Effector CD8-positive, alpha-beta T cell (primary cell): ENCODE measurements around the gene RASSF8.

Experiments
- DNase-seq: peaks from one replicate; lab custom pipeline; 2025; lab: John Stamatoyannopoulos, UW

The RASSF8 gene

DNA sequence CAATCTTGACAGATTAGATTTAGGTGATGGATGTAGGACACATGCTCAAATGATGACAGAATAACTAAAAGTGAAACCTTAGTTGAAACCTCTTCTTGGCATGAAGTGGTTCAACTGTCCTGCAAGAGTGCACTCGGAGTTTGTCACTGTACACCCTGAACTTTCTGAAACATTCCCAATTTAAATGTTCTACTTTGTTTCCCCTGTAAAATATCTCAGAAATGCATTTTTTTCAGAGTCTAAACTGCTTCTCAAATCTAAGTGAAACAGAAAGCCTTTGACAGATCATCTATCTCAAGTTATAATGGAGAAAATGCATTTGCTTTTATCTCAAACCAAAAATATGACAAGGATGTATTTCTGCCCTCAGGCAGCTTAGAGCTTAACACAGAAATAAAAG, 100.3 kb downstream of the RASSF8 start:
- no peak for DNase-seq

DNA sequence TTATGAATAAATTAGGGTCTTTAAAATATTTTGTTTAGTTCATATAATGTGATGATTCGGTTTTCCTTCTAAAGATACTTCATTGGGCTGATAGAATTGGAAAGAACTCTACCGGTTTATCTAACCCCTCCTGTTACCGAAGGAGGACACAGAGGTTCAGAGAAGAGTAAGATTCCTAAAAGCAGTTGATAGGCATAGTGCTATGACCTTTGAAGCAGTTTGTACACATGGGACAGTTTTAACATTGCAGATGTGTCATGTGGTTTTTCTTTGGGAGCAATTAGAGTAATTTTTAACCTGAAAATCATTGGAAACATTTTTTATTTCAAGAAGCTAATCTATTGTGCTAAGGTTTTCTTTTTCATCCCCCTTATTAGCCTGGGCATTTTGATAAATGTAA, 103.5 kb downstream of the RASSF8 start:
- no peak for DNase-seq

DNA sequence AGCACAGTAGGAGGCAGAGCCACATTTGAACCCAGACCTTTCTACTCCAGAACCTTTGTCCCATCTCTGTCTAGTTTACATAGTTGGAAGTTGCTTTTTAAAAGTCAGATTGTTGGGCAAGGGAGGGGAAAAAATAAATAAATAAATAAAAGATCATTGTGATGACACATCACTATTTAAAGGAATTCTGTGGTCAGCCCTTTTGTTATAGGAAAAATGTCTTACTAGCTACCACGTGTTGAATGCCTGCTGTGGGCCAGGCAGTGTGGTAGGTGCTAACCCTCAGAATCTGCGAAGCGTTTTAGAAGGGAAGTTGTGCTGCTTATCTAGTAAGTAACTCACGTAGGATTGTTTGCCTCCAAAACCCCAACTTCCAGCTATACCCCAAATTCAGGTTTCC, 104.1 kb downstream of the RASSF8 start:
- DNase-seq = no peak

DNA sequence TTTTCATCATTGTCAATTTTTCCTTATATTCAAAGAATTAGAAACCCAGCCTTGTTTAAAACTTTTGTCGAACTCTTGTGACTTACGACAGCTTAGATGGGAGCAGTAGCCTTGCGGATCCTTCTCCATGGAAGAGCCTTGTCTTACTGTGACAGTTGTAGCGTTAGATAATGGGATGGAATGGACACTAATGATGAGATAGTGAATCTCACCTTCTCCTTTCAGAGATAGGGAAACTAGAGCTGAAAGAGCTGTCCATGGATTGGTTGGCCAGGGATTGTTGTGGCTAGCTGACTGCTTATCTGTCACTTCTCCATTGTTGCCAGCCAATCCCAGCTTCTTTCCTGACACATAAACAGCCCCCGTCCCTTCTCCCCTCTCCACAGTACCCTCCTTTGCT, 107.0 kb downstream of the RASSF8 start:
- no peak for DNase-seq

DNA sequence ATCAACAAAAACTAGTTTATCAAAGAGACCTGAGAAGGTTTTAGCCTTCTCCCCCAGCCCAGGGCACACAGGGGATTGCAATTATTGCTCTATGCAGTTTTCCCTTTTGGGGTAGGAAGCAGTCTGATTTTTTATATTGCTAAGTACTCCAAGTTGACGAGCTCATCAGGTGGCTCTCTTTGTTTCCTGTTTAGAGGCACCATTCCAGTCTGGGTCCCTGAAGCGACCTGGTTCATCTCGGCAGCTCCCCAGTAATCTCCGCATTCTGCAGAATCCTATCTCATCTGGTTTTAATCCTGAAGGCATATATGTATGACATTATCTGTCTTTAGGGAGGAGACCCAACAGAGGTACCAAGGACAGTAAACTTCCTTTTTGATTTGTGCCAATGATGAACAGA, 110.0 kb downstream of the RASSF8 start:
- no peak for DNase-seq

DNA sequence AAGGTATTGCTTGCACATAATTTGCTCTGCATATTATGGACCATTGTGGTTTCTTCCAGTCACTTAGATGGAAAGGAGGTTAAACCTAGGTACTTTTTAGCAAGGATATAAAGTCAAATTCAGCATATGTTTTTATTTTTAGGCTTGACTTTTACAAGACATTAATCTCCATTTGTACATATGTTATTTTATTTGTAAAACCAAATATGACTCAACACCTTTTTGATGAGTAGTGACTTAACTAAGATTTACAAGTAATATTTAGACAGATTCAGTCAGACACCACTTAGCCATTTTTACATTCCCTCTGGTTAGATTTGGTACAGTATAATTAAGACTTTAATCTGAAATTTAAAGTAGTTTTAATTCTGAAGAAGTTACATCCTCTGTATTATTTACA, 111.3 kb downstream of the RASSF8 start:
- no peak for DNase-seq

DNA sequence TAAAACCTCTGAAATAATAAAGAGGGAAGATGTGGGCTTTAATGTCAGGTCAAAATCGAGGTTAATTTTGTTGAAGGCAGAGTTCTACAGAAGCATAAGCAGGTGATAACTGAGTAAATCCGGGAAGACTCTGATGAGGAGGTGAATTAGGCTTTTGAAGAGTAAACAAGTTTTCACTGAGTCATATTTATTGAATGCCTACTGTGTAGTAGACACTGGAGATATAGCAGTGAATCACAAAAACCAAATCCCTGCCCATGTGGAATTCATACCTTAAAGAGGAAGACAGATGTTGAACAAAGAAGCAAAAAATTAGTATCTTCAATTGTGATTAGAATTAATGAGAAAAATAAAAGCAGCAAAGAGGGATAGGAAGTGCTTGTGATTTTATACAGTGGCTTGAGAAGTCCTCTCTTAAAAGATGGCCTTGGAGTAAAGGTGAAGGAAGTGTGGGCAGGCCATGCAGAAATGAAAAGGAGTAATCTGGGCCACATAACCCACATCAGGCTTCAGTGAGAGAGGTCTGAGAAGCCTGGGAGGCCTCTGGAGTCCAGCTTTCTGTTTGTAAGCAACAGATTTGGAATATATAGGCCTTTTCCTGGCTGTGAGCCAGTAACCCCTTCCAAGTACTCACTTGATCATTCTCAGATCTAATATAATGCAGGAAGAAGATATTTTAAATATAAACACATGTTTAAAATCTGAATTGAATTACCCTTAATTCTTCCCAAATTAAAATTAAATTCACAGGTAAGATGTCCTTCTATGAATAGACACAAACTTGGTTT, 119.6 kb downstream of the RASSF8 start:
- no peak for DNase-seq

DNA sequence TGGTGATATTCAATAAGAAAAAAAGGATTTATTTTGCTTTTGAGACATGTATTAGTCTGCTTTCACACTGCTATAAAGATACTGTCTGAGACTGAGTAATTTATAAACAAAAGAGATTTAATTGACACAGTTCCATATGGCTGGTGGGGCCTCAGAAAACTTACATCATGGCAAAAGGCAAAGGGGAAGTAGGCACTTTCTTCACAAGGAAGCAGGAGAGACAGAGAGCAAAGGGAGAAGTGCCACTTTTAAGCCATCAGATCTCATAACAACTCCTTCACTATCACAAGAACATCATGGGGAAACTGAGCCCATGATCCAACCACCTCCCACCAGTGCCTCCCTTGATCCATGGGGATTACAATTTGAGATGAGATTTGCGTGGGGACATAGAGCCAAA, 122.4 kb downstream of the RASSF8 start:
- no peak for DNase-seq

DNA sequence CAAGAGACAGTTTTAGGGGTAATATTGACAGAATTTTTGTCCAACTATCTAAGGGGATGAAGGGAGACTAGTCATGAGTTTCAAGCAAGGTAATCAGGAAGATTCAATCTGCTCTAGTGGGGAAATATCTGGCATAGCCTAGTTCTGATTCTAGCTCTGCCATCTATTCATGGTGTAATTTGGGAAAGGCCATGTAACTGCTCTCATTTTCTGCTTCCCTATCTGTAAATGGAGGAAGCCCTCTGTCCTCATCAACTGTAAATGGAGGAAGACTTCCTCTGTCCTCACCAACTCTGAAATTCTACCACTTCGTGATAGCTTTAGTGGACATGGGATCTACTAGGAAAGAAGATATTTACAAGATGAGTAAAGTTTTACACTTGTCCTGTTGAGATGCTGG, 128.5 kb downstream of the RASSF8 start:
- no peak for DNase-seq

DNA sequence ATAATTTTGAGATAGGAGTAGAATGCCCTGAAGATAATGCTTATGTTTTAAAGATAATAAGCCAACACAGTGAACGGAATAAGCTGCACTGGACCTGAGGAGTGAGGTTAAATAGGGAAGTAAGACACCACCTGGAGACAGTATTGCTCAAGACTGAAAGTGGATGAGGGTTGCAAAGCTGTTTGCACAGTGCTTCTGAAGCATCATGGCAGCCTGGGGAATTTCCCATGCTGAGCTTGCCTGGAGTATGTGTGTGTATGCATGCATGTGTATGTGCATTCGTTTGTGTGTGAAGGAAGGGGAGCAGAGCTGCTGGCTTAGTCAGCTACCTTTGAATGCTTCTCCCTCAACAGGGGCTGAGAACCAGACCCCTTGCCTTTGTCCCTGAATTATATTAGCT, 130.5 kb downstream of the RASSF8 start:
- no peak for DNase-seq

DNA sequence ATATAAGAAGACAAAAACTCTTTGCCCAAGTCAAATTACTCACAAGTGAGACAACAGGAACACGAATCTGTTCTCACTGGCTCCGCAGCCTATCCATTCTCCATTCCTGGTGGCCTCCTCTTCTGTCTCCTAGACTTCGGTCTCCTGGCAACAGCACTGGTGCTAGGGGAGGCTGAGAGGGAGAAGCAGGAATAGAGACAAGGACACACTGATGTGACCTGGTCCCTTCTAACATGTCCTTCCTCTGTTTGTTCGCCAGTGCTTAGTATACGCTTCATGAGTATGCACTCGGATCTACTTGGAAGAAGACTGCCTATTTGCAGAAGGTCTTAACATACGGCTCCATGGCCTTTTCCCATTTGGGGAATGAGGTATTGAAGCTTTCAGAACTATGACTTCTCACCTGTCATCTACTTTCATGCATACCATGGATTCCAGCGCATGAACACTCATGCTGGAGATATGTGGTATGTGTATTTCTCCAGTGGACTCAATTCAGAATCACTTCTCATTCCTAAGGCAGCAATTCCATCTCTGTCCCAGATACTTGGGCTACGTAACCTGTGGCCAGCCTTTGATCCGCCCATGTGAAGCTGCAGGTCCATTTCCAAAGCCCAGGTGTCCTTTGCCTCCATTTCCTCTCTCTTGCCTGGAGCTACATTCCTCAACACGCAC, 132.5 kb downstream of the RASSF8 start:
- no peak for DNase-seq

DNA sequence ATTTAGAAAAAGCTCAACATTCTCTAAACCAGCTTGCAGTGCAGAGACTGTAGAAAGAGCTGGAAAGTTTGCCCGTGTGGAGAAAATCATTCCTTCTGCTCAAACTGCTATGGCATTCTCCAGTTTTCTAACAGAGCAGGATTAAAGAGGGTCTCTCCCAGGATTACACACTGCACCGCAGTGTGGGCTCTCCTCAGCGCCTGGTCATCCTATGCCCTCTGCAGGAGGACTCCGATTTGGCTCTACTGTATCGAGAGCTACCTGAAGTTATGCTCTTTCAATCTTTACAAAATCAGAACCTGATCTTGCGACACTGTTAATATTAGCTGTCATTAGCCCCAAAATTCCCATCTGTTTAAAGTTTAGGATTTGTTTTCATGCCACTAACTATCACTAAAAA, 133.3 kb downstream of the RASSF8 start:
- no peak for DNase-seq

DNA sequence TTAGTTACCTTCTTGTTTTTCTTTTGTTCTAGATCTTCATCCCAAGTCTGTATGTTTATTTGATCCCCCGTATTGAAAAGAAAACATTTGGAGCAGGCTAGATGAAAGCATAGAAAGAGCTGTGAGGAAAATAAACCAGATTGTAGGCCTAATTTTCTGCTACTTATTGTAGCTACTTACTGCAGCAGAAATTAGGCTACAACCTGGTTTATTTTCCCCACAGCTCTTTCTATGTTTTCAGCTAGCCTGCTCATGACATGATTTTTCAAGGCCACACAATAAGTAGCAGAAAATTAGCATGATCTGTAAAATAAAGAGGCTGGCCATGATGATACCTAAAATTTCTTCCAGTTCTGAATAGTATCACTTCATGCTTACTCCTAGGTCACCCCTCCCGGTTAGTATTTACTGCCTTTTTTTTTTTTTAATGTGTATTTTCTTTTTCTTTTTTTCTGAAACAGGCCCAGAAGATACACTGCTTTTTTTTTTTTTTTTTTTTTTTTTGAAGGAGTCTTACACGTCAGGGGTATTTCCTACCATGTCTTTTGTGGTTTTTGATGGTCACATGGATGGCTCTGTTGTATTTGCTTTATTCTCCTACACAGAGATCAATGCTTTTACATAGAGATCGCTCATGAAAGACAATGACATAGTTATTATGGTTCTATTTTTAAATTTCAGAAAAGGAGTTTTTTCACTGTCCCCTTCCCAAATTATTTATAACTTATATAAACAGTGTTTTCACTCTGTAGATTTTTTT, 134.0 kb downstream of the RASSF8 start:
- no peak for DNase-seq

DNA sequence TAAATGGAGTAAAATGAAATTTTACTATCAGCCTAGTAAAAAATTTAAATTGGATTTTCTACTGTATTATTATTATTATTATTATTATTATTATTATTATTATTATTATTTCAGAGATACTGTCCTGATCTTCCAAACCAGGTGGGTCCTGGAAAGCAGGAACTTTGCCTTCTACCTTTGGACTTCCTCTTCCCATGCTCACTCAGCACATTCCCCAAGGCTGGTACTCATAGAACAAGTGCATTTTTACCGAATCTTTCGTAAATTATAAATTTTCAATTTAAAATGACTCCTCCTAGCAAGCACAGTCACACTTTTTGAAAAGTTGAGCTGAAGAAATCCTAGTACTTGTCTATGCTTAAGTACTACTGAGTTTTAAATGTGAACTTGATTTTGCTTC, 136.7 kb downstream of the RASSF8 start:
- no peak for DNase-seq

DNA sequence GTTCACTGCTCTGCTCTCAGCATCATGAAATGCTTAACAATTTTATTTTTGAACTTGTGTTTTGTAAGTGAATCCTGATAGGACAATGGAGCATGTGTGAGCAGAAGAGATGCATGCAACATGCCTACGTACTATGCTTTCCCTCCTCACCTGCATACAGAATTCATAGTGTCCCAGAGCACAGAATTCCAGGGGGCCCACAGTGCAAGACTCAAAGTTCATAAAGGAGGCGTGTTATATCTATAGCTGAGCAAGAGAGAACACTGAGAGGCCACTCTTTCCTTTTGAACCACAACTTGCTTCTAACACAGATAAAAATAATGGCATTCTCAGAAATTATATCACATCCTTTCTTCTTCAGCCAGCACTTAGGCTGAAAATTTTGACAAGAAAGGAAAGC, 137.6 kb downstream of the RASSF8 start:
- no peak for DNase-seq

DNA sequence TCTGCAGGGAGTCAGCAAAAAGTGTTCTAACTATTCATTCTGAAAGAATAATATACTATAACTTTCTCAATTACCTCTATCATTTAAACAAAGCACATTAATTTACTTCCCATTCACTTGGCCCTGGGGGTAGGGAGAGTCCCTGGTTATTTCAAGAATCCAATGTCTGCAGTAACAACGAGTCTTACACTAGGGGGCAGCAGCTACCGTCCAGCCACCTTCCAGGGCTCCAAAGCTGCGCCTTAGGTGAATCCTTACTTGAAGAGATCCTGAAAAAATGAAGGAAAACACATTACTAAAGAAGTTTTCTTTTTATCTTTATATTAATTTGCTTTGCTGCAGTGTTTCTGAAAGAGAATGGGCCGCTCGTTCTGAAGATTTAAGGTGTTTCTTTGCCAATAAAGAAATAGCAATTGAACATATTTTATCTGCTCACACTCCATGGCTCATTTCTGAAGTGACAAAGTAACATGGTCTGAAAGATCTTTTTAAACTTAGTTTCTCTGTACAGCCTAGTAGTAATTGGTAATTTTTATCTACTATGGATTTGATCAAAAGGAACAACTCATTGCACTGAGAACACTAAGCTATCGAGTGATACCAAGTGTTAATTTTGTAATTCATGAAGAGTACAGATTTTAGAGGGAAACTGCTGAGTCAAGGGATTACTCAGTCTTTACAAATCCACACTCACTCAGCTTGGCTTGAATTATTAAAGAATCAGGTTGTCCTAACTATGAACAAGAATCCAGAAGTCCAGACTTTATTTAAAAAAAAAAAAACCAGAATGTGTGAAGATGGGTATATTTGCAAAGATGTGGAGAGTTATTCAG, 138.8 kb downstream of the RASSF8 start:
- DNase-seq = peak; percentile 38

DNA sequence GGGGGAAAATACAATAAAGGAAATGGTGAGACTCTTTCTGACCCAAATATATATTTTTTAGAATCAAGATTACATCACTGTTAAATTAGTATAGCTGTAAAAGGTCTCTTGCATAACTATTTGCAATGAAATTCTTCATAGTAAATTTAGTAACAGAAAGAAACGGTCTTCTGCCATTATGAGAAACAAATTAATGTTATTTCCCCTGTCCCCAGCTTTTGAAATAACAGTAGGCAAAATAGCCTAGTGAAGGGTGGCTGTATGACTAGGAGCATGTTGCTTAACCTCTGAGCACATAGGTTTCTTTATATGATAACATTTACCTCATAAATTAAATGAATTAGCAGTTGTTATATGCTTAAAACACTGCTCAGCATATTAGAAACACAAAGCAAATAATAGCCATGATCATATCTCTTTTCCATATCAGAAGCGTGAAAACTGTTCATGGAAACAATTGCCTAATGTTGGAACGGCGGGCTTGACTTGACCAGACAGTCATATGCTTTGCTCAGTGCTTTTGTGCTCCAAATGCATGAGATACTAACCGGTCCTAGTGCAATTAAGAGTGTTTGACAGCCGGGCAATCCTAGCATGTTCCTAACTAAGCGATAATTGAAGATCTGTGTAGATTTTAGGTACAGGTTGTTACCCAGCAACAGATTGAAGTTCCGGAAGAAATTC, 142.3 kb downstream of the RASSF8 start:
- no peak for DNase-seq

DNA sequence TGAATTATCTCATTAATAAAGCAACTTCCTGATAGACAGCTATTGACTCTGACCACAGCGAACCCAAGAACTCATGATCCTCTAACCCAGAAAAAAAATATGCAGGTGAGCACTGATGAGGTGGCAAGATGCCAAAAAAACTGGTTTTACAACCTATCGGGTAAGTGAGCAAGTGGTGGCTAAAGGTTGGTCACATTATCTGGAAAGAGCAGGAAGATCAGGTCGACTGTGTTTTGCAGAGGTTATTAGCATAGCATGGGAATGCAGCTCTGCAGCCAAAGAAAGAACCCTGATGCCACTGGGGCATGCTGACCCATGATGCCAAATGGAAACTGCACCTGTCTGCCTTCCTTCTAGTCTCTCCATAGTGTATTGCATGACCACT, 142.9 kb downstream of the RASSF8 start:
- DNase-seq = no peak

DNA sequence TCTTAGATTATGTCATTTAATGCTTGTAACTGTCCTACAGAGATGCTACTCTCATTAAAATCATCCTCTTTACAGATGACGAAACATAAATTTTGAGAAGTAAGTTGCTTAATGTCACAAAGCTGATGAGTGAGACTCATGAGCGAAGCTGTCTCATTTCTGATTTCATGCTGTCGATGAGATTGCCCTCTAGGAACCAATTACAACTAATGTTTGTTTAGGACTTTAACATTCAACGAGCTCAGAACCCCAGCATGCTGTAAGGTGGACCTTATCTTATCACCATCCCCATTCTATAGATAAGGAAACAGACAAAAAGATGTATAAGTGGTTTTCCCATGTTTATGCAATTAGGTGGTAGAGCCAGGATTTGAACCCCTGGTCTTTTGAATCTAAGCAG, 143.3 kb downstream of the RASSF8 start:
- DNase-seq = no peak

DNA sequence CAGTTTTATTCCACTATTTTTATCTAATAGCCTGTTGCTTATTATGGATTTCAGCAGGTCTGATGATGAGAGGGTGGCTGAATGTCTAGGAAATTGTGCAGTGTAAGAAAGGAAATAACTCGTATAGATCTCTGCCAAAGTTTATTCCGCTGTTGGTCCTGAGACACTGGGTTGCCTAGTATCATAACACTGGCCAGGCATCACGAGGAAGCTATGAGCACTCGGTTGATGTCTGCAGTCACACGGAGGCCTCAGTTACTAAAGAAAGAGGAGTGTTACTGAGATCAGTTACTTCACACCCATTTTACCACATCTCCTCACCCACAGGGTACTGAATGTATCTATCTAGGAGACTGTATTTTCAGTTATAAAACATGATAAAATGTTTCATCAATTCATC, 144.5 kb downstream of the RASSF8 start:
- no peak for DNase-seq

DNA sequence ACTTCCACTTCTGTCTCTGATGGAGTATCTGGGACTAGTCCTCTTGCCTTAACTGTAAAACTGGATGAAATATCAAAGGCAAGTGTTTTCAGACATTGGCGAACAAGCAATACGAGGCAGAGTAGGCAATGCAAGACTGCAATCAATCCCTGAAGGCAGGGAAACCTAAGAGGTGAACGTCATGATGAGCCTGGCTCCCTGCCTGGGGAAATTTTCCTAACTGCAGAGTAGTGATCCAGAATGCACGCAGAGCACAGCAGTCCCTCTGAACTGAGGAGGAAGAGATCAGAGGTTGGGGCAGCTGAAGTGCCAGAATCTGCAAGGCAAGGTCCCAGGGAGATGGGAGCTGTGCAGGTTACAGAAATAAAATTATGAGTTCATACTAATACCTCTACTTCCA, 147.9 kb downstream of the RASSF8 start:
- no peak for DNase-seq

DNA sequence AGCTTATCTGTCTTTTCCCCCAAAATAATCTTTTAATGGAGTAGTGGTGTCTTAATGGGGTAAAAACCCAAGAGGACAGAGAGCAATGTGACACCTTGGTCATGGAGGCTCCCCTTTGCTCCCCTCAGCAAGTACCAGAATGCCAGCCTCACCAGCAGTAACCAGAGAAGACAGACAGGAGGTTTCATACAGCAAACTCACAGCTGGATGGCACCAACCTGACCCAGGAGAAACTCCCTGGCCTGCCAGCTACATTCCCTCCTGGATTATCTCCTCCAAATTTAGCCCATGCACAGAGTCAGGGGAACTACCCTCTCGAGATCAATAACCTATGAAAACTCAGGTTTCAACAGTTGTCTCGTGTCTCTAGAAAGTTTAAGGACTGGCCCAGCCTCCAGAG, 150.4 kb downstream of the RASSF8 start:
- DNase-seq = no peak
